Measurements from ENCODE around the gene ALDH3A2. TPM values are rescaled to one million over a fixed set of nuclear protein-coding genes. Genes with fewer than 3 reads are reported as not detected.

ALDH3A2 gene
- total RNA-seq, 2 donors from 2014 or later, result 14.9 to 26.7 TPM

- Mint-ChIP-seq H3K9me3 (no peaks in the 10 kb centered on the region), H3K4me3 (no peak overlapping the region), H3K27me3 (no peaks in the 10 kb centered on the region), H3K36me3 (ENCODE audit: low read depth) (no peaks in the 10 kb centered on the region), H3K4me1 (no peaks in the 10 kb centered on the region), H3K27ac (no peak overlapping the region)
- no peak for ATAC-seq (replicated peaks)
Measured at GRCh38 chr17:19708431-19709175, 60.1 kb downstream of the ALDH3A2 start.

GRCh38 chr17:19709841-19710240, 61.3 kb downstream of the ALDH3A2 start:
- Mint-ChIP-seq H3K4me3 (no peak overlapping the region), H3K27me3 (no peaks in the 10 kb centered on the region), H3K9me3 (no peaks in the 10 kb centered on the region), H3K36me3 (ENCODE audit: low read depth) (no peaks in the 10 kb centered on the region), H3K27ac (no peak overlapping the region), H3K4me1 (no peaks in the 10 kb centered on the region)
- ATAC-seq (replicated peaks), result no peak

- H3K4me1 Mint-ChIP-seq, result no peaks in the 10 kb centered on the region
- no peaks in the 10 kb centered on the region for H3K36me3 Mint-ChIP-seq (ENCODE audit: low read depth)
- no peak overlapping the region for H3K4me3 Mint-ChIP-seq
- no peaks in the 10 kb centered on the region for H3K27me3 Mint-ChIP-seq
- ATAC-seq (replicated peaks), result no peak
- no peak overlapping the region for H3K27ac Mint-ChIP-seq
- H3K9me3 Mint-ChIP-seq, result no peaks in the 10 kb centered on the region
Measured at GRCh38 chr17:19712436-19713004, 64.0 kb downstream of the ALDH3A2 start.

- Mint-ChIP-seq H3K27me3 (no peaks in the 10 kb centered on the region), H3K4me1 (no peaks in the 10 kb centered on the region), H3K9me3 (no peaks in the 10 kb centered on the region), H3K4me3 (no peak overlapping the region), H3K36me3 (ENCODE audit: low read depth) (no peaks in the 10 kb centered on the region), H3K27ac (no peak overlapping the region)
- no peak for ATAC-seq (replicated peaks)
Measured at GRCh38 chr17:19713462-19713861, 64.9 kb downstream of the ALDH3A2 start.

- Mint-ChIP-seq H3K36me3 (ENCODE audit: low read depth) (no peaks in the 10 kb centered on the region), H3K27ac (no peak overlapping the region), H3K9me3 (no peaks in the 10 kb centered on the region), H3K4me1 (no peaks in the 10 kb centered on the region), H3K27me3 (no peaks in the 10 kb centered on the region), H3K4me3 (no peak overlapping the region)
- ATAC-seq (replicated peaks), result no peak
Measured at GRCh38 chr17:19713901-19714361, 65.4 kb downstream of the ALDH3A2 start.

- H3K27me3 Mint-ChIP-seq, result no peaks in the 10 kb centered on the region
Measured at GRCh38 chr17:19714542-19715411, 66.2 kb downstream of the ALDH3A2 start.

GRCh38 chr17:19716108-19717030, 67.8 kb downstream of the ALDH3A2 start, which contains the start of gene SLC47A2:
TSS of gene SLC47A2 (minus strand) at chr17:19716584. CDS start at chr17:19716555, 29 bp downstream.
- Mint-ChIP-seq H3K4me1 (no peaks in the 10 kb centered on the region), H3K4me3 (no peak within 1 kb of the TSS), H3K36me3 (ENCODE audit: low read depth) (no peaks in the 10 kb centered on the region), H3K27me3 (no peaks in the 10 kb centered on the region), H3K9me3 (no peaks in the 10 kb centered on the region), H3K27ac (no peak within 1 kb of the TSS)
- ATAC-seq (replicated peaks), result no peak

More at GRCh38 chr17:19714542-19715411, 66.2 kb downstream of the ALDH3A2 start:
- Mint-ChIP-seq H3K9me3 (no peaks in the 10 kb centered on the region), H3K27ac (no peak overlapping the region), H3K4me1 (no peaks in the 10 kb centered on the region), H3K4me3 (no peak overlapping the region), H3K36me3 (ENCODE audit: low read depth) (no peaks in the 10 kb centered on the region)
- ATAC-seq (replicated peaks), result no peak

- no peak overlapping the region for H3K27ac Mint-ChIP-seq
- H3K4me1 Mint-ChIP-seq, result no peaks in the 10 kb centered on the region
- no peak for ATAC-seq (replicated peaks)
- no peaks in the 10 kb centered on the region for H3K9me3 Mint-ChIP-seq
- no peaks in the 10 kb centered on the region for H3K36me3 Mint-ChIP-seq (ENCODE audit: low read depth)
- no peaks in the 10 kb centered on the region for H3K27me3 Mint-ChIP-seq
- H3K4me3 Mint-ChIP-seq, result no peak overlapping the region
Measured at GRCh38 chr17:19717031-19717360, 68.4 kb downstream of the ALDH3A2 start.

GRCh38 chr17:19717411-19717908, 68.9 kb downstream of the ALDH3A2 start:
- Mint-ChIP-seq H3K4me3 (no peak overlapping the region), H3K27ac (no peak overlapping the region)
- no peak for ATAC-seq (replicated peaks)

GRCh38 chr17:19718041-19718612, 69.6 kb downstream of the ALDH3A2 start:
- Mint-ChIP-seq H3K27me3 (no peaks in the 10 kb centered on the region), H3K27ac (no peak overlapping the region), H3K4me1 (no peaks in the 10 kb centered on the region), H3K36me3 (ENCODE audit: low read depth) (no peaks in the 10 kb centered on the region), H3K4me3 (no peak overlapping the region), H3K9me3 (no peaks in the 10 kb centered on the region)
- ATAC-seq (replicated peaks), result no peak

More at GRCh38 chr17:19717411-19717908, 68.9 kb downstream of the ALDH3A2 start:
- no peaks in the 10 kb centered on the region for H3K9me3 Mint-ChIP-seq
- H3K4me1 Mint-ChIP-seq, result no peaks in the 10 kb centered on the region
- H3K27me3 Mint-ChIP-seq, result no peaks in the 10 kb centered on the region
- H3K36me3 Mint-ChIP-seq (ENCODE audit: low read depth), result no peaks in the 10 kb centered on the region

GRCh38 chr17:19718613-19719354, 70.2 kb downstream of the ALDH3A2 start:
- Mint-ChIP-seq H3K4me3 (no peak overlapping the region), H3K27me3 (no peaks in the 10 kb centered on the region), H3K9me3 (no peaks in the 10 kb centered on the region), H3K27ac (no peak overlapping the region), H3K36me3 (ENCODE audit: low read depth) (no peaks in the 10 kb centered on the region), H3K4me1 (no peaks in the 10 kb centered on the region)
- no peak for ATAC-seq (replicated peaks)

- Mint-ChIP-seq H3K27ac (no peak overlapping the region), H3K4me1 (no peaks in the 10 kb centered on the region), H3K27me3 (no peaks in the 10 kb centered on the region), H3K4me3 (no peak overlapping the region), H3K9me3 (no peaks in the 10 kb centered on the region), H3K36me3 (ENCODE audit: low read depth) (no peaks in the 10 kb centered on the region)
- ATAC-seq (replicated peaks), result no peak
Measured at GRCh38 chr17:19719355-19720209, 71.0 kb downstream of the ALDH3A2 start.
